NCI-H1694 treated with DMSO at 0.1 percent for 48 hours (cell line): ENCODE measurements around the gene MICAL3.
A peak's percentile ranks its signal among the peaks of the same experiment; 100 is the strongest.
"Not testable (repeated sequence)": the region's sequence is repeated elsewhere in the genome, so short reads cannot be mapped to it uniquely, and the experiment has no call there.

Experiments used
- DNase-seq: peaks from one replicate; lab custom pipeline; 2025; lab: John Stamatoyannopoulos, UW

MICAL3 gene

GRCh38 chr22:17777717-17778044 is 246.7 kb downstream of the MICAL3 start:
- DNase-seq: no peak

GRCh38 chr22:17777005-17777716 is 247.2 kb downstream of the MICAL3 start:
- no peak for DNase-seq

- no peak for DNase-seq
Observed at GRCh38 chr22:17775781-17776465, 248.4 kb downstream of the MICAL3 start.

- no peak for DNase-seq
Observed at GRCh38 chr22:17774926-17775685, 249.3 kb downstream of the MICAL3 start.

GRCh38 chr22:17774206-17774925 is 250.0 kb downstream of the MICAL3 start, which contains the start of gene BID:
Gene BID, minus strand, starts transcription at chr22:17774469. Its CDS starts 24,353 bp downstream, at chr22:17750116.
- DNase-seq: no peak

GRCh38 chr22:17773606-17774205 is 250.7 kb downstream of the MICAL3 start:
- DNase-seq: no peak

GRCh38 chr22:17772958-17773605 is 251.3 kb downstream of the MICAL3 start:
- DNase-seq: no peak

- DNase-seq: no peak
Observed at GRCh38 chr22:17772249-17772957, 252.0 kb downstream of the MICAL3 start.

- no peak for DNase-seq
Observed at GRCh38 chr22:17770180-17771077, 253.9 kb downstream of the MICAL3 start.

- no peak for DNase-seq
Observed at GRCh38 chr22:17769716-17770082, 254.7 kb downstream of the MICAL3 start.

- no peak for DNase-seq
Observed at GRCh38 chr22:17769013-17769715, 255.2 kb downstream of the MICAL3 start.

- no peak for DNase-seq
Observed at GRCh38 chr22:17767233-17768065, 256.9 kb downstream of the MICAL3 start.

- DNase-seq: not testable (repeated sequence)
Observed at GRCh38 chr22:17764852-17765251, 259.5 kb downstream of the MICAL3 start.

- no peak for DNase-seq
Observed at GRCh38 chr22:17764036-17764435, 260.3 kb downstream of the MICAL3 start.

- DNase-seq: not testable (repeated sequence)
Observed at GRCh38 chr22:17763442-17763841, 260.9 kb downstream of the MICAL3 start.

GRCh38 chr22:17761138-17761488 is 263.2 kb downstream of the MICAL3 start:
- no peak for DNase-seq

GRCh38 chr22:17754233-17754925 is 270.0 kb downstream of the MICAL3 start:
- peak; percentile 4 for DNase-seq
